Neural progenitor cell (in vitro differentiated cells): ENCODE measurements around the gene MTR. TPM values are rescaled to one million over a fixed set of nuclear protein-coding genes. Genes with fewer than 3 reads are reported as not detected.

Experiments used
- DNase-seq: peaks from one replicate; pipeline ENCODE4 v3.0.0-alpha.2; 2016; ENCODE audit warnings: low spot score
- H2AFZ ChIP-seq: fragments of 200-600 bp; sonication (generic); replicated peaks from 2 replicates; pipeline ENCODE4 v1.6.1; 2016; ENCODE audit warnings: antibody characterized with exemption
- H3F3A ChIP-seq: fragments of 200-600 bp; sonication (generic); 2 replicates; pipeline ENCODE4 v1.6.1; 2016; ENCODE audit warnings: antibody characterized with exemption, low read depth
- H3K27ac ChIP-seq: fragments of 200-600 bp; sonication (generic); 2 replicates; pipeline ENCODE4 v1.5.1; 2016; ENCODE audit warnings: mild to moderate bottlenecking
- H3K27me3 ChIP-seq: fragments of 200-600 bp; sonication (generic); 2 replicates; pipeline ENCODE4 v1.6.1; 2016; ENCODE audit warnings: mild to moderate bottlenecking, moderate library complexity
- H3K36me3 ChIP-seq: fragments of 200-600 bp; sonication (generic); 2 replicates; pipeline ENCODE4 v1.5.1; 2016
- H3K4me1 ChIP-seq: fragments of 200-600 bp; sonication (generic); 2 replicates; pipeline ENCODE4 v1.6.1; 2016; ENCODE audit warnings: mixed run types
- H3K4me2 ChIP-seq: fragments of 200-600 bp; sonication (generic); 2 replicates; pipeline ENCODE4 v1.6.1; 2016
- H3K4me3 ChIP-seq: fragments of 200-600 bp; sonication (generic); 2 replicates; pipeline ENCODE4 v1.5.1; 2016
- H3K79me2 ChIP-seq: fragments of 200-600 bp; sonication (generic); 2 replicates; pipeline ENCODE4 v1.6.1; 2016; ENCODE audit warnings: low read depth
- H3K9ac ChIP-seq: fragments of 200-600 bp; sonication (generic); 2 replicates; pipeline ENCODE4 v1.6.1; 2016
- H3K9me3 ChIP-seq: fragments of 200-600 bp; sonication (generic); 2 replicates; pipeline ENCODE4 v1.5.1; 2016; ENCODE audit warnings: low read depth
- H4K20me1 ChIP-seq: fragments of 200-600 bp; sonication (generic); 2 replicates; pipeline ENCODE4 v1.6.1; 2016; ENCODE audit warnings: low read depth
- H3K27ac Mint-ChIP-seq: 3 replicates; pipeline ENCODE4 v1.8.0; 2021; ENCODE audit warnings: mixed read lengths
- H3K27me3 Mint-ChIP-seq: 2 replicates; pipeline ENCODE4 v1.8.0; 2022; ENCODE audit warnings: low read depth, mild to moderate bottlenecking, inconsistent platforms, moderate library complexity, mixed read lengths; ENCODE audit not compliant: insufficient read depth
- H3K36me3 Mint-ChIP-seq: 3 replicates; pipeline ENCODE4 v1.8.0; 2021; ENCODE audit warnings: mixed read lengths
- H3K4me1 Mint-ChIP-seq: 3 replicates; pipeline ENCODE4 v1.8.0; 2021; ENCODE audit warnings: mixed read lengths
- H3K4me3 Mint-ChIP-seq: 3 replicates; pipeline ENCODE4 v1.8.0; 2021; ENCODE audit warnings: mild to moderate bottlenecking, moderate library complexity, mixed read lengths
- H3K9me3 Mint-ChIP-seq: 3 replicates; pipeline ENCODE4 v1.8.0; 2020; ENCODE audit warnings: mixed read lengths
- CTCF ChIP-seq: fragments of 200-600 bp; sonication (generic); IDR thresholded peaks from 2 replicates; pipeline ENCODE4 v1.5.1; 2017; ENCODE audit warnings: antibody characterized with exemption, mild to moderate bottlenecking
- EZH2 ChIP-seq: fragments of 200-600 bp; sonication (generic); IDR thresholded peaks from 2 replicates; pipeline ENCODE4 v1.6.1; 2017; ENCODE audit warnings: antibody characterized with exemption, mild to moderate bottlenecking, moderate library complexity
- EZH2phosphoT487 ChIP-seq: fragments of 200-600 bp; sonication (generic); IDR thresholded peaks from 2 replicates; pipeline ENCODE4 v1.6.1; 2017; ENCODE audit warnings: antibody characterized with exemption
- total RNA-seq: library from RNA; depleted of rRNA; stranded (reverse); fragments of >200 nt; gene quantifications from 2 replicates; pipeline ENCODE4 v1.2.3, GENCODE V29; 2015; ENCODE audit warnings: low replicate concordance

MTR gene
- total RNA-seq, 1 donor from 2014 or later: 27.3 TPM

DNA sequence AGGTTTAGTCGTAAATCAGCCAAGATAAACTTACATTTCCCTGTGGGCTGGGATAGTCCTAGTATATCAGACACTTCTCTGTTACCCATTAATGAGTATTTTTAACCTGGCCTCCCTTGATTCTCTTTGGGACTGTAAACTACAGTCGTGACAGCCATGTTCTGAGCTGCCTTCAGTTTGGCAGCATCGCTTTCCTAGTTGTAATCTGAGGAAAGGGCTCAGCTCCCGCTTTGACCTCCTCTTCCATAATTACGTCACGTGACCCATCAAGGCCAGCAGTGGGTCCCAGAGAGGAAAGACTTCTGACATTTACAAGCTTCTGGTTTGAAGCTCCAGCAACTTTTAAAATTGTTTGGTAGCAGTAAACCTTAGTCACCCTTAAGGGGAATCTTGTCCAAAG lies 34.6 kb upstream of the MTR start:
- no peak overlapping the region for H3K4me2 ChIP-seq

GRCh38 chr1:236760986-236761385 lies 34.1 kb upstream of the MTR start:
- H3K36me3 Mint-ChIP-seq: no peaks in the 10 kb centered on the region
- H3K9me3 Mint-ChIP-seq: no peaks in the 10 kb centered on the region
- no peak overlapping the region for H3K4me2 ChIP-seq
- H3K27ac Mint-ChIP-seq: no peak overlapping the region
- no peak overlapping the region for H3K4me3 ChIP-seq
- no peaks in the 10 kb centered on the region for H3K9me3 ChIP-seq
- no peaks in the 10 kb centered on the region for H3K27me3 Mint-ChIP-seq
- no peak overlapping the region for H3K4me3 Mint-ChIP-seq
- H3K79me2 ChIP-seq: no peaks in the 10 kb centered on the region
- no peaks in the 10 kb centered on the region for H3K36me3 ChIP-seq
- TF ChIP-seq EZH2 (no peak), EZH2phosphoT487 (no peak), CTCF (no peak)
- H4K20me1 ChIP-seq: no peaks in the 10 kb centered on the region
- H3K4me1 Mint-ChIP-seq: no peaks in the 10 kb centered on the region
- no peak for DNase-seq
- H3K9ac ChIP-seq: no peak overlapping the region
- H3F3A ChIP-seq: no peaks in the 10 kb centered on the region
- no peaks in the 10 kb centered on the region for H3K27me3 ChIP-seq
- no peak overlapping the region for H3K27ac ChIP-seq
- H3K4me1 ChIP-seq: no peaks in the 10 kb centered on the region
- no peak overlapping the region for H2AFZ ChIP-seq

More for the DNA sequence above, 34.6 kb upstream of the MTR start:
- no peak for DNase-seq
- no peaks in the 10 kb centered on the region for H3K9me3 Mint-ChIP-seq
- no peaks in the 10 kb centered on the region for H3K79me2 ChIP-seq
- no peak for TF ChIP-seq EZH2phosphoT487
- no peak for TF ChIP-seq EZH2
- TF ChIP-seq CTCF: no peak
- H3F3A ChIP-seq: no peaks in the 10 kb centered on the region
- H3K4me3 Mint-ChIP-seq: no peak overlapping the region
- H4K20me1 ChIP-seq: no peaks in the 10 kb centered on the region
- H3K4me1 ChIP-seq: no peaks in the 10 kb centered on the region
- H3K9me3 ChIP-seq: no peaks in the 10 kb centered on the region
- H3K27me3 Mint-ChIP-seq: no peaks in the 10 kb centered on the region
- H3K27ac ChIP-seq: no peak overlapping the region
- H3K36me3 ChIP-seq: no peaks in the 10 kb centered on the region
- H3K4me3 ChIP-seq: no peak overlapping the region
- no peak overlapping the region for H2AFZ ChIP-seq
- H3K27ac Mint-ChIP-seq: no peak overlapping the region
- no peak overlapping the region for H3K9ac ChIP-seq
- H3K27me3 ChIP-seq: no peaks in the 10 kb centered on the region
- no peaks in the 10 kb centered on the region for H3K36me3 Mint-ChIP-seq
- no peaks in the 10 kb centered on the region for H3K4me1 Mint-ChIP-seq

DNA sequence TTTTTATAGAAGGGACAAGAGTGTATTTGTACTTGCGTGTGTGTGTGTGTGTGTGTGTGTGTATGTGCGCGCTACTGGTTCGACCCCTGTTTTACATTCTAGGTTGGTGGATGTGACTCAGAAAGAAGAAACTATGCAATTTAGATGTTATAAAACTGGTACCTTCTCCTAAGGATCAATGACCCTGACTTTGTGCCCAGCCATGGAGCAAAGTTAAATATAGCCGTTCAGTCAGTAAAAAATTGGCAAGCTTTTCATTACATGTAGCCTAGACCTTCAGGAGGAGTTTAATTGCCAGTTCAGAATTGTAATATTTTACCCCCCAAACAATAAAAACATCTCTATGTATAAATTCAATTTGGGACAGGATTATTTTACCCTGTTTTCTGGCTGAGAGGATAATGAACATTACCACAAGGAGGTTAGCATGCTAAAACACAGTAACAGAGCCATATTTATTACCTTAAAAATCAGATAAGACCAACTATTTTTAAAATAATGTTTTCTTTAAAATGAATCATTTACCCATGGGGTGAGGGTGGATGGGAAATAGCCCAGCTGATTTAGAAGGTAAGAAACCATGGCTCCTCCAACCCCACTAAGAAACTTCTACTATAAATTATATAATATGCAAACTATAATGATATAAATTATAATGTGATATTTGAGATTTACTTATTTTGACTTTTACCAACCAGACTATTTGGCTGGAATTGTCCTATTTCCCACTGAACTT lies 33.5 kb upstream of the MTR start:
- no peak overlapping the region for H2AFZ ChIP-seq
- Mint-ChIP-seq H3K4me3 (no peak overlapping the region), H3K27me3 (no peaks in the 10 kb centered on the region), H3K27ac (no peak overlapping the region), H3K4me1 (no peaks in the 10 kb centered on the region), H3K36me3 (no peaks in the 10 kb centered on the region), H3K9me3 (no peaks in the 10 kb centered on the region)
- no peak for TF ChIP-seq CTCF
- no peak for TF ChIP-seq EZH2phosphoT487
- TF ChIP-seq EZH2: no peak
- H3K4me1 ChIP-seq: no peaks in the 10 kb centered on the region
- no peak for DNase-seq
- no peaks in the 10 kb centered on the region for H3K79me2 ChIP-seq
- H3K27ac ChIP-seq: no peak overlapping the region
- H3K9me3 ChIP-seq: no peaks in the 10 kb centered on the region
- no peaks in the 10 kb centered on the region for H4K20me1 ChIP-seq
- H3K4me3 ChIP-seq: no peak overlapping the region
- H3K9ac ChIP-seq: no peak overlapping the region
- H3K27me3 ChIP-seq: no peaks in the 10 kb centered on the region
- H3F3A ChIP-seq: no peaks in the 10 kb centered on the region
- no peak overlapping the region for H3K4me2 ChIP-seq
- no peaks in the 10 kb centered on the region for H3K36me3 ChIP-seq
